Vagina (tissue), 2 donors: Measurements from ENCODE around the gene IRF5. TPM values are rescaled to one million over a fixed set of nuclear protein-coding genes. Genes with fewer than 3 reads are reported as not detected.

Experiments
- DNase-seq, 2 donors: peaks; one replicate each; pipeline ENCODE4 v3.0.0-alpha.2; 2017; ENCODE audit errors: extremely low spot score in 2 of 2
- H3K27ac ChIP-seq: fragments of 200-600 bp; sonication (generic); one replicate; pipeline ENCODE4 v1.5.1; 2019
- H3K27me3 ChIP-seq: fragments of 200-600 bp; sonication (generic); one replicate; pipeline ENCODE4 v1.5.1; 2019
- H3K36me3 ChIP-seq, 2 donors: fragments of 200-600 bp; sonication (generic); one replicate each; pipeline ENCODE4 v1.5.1; 2017 to 2019
- H3K4me1 ChIP-seq: fragments of 200-600 bp; sonication (generic); one replicate; pipeline ENCODE4 v1.5.1; 2019
- H3K4me3 ChIP-seq, 2 donors: fragments of 200-600 bp; sonication (generic); 1 replicate in 1 of 2; 2 replicates in 1 of 2; pipeline ENCODE4 v1.5.1; 2016 to 2019
- H3K9me3 ChIP-seq: fragments of 200-600 bp; sonication (generic); one replicate; pipeline ENCODE4 v1.5.1; 2019
- CTCF ChIP-seq, 3 experiments: fragments of 450-650 bp in 2 of 3; fragments of 200-600 bp in 1 of 3; sonication (generic) in 1 of 3; IDR thresholded peaks; one replicate each; pipeline ENCODE4 v1.5.1; 2017 to 2019; ENCODE audit warnings: antibody characterized with exemption in 3 of 3, mild to moderate bottlenecking in 2 of 3, moderate library complexity in 2 of 3
- POLR2A ChIP-seq, 2 donors: fragments of 450-650 bp; IDR thresholded peaks; one replicate each; pipeline ENCODE4 v1.6.1; 2017; ENCODE audit warnings: antibody characterized with exemption in 2 of 2, mild to moderate bottlenecking in 2 of 2, moderate library complexity in 2 of 2
- POLR2AphosphoS5 ChIP-seq, 2 donors: sonication (generic); formaldehyde crosslinking; IDR thresholded peaks; one replicate each; pipeline ENCODE4 v1.9.0; 2017; ENCODE audit warnings: antibody characterized with exemption in 2 of 2, mild to moderate bottlenecking in 2 of 2, low read depth in 1 of 2; ENCODE audit not compliant: insufficient read depth in 1 of 2
- intact Hi-C: fragments of 100-400 bp; cut with DNase I; formaldehyde crosslinking; loops from one replicate; pipeline ENCODE4 v1.15.1; 2023
- total RNA-seq: library from RNA; depleted of rRNA; stranded (reverse); fragments of >200 nt; gene quantifications from one replicate; pipeline ENCODE4 v1.2.3, GENCODE V29; 2016

The IRF5 gene
- total RNA-seq, 1 donor from 2014 or later = 15.0 TPM

- no peak for TF ChIP-seq CTCF (IDR thresholded peaks at IDR 0.05)
- peak in 1 of 2 donors; percentile 44 for TF ChIP-seq POLR2AphosphoS5 (IDR thresholded peaks at IDR 0.05; ENCODE audit: insufficient read depth in 1 of 2, low read depth in 1 of 2)
- H3K4me1 ChIP-seq = no peaks in the 10 kb centered on the region
Observed at GRCh38 chr7:128961030-128961659, 23.4 kb downstream of the IRF5 start.

GRCh38 chr7:128962899-128963298, 25.2 kb downstream of the IRF5 start:
- H3K4me1 ChIP-seq = no peaks in the 10 kb centered on the region
- H3K27me3 ChIP-seq = no peaks in the 10 kb centered on the region
- peak overlapping the region; percentile 6 for H3K27ac ChIP-seq
- TF ChIP-seq CTCF (IDR thresholded peaks at IDR 0.05) (no peak), POLR2A (IDR thresholded peaks at IDR 0.05) (no peak), POLR2AphosphoS5 (IDR thresholded peaks at IDR 0.05; ENCODE audit: insufficient read depth in 1 of 2, low read depth in 1 of 2) (no peak)
- intact Hi-C loops = no loop called here
- peaks cover 0 to 46% of the 10 kb centered on the region in 2 donors for H3K36me3 ChIP-seq
- H3K9me3 ChIP-seq = no peaks in the 10 kb centered on the region
- no peak overlapping the region for H3K4me3 ChIP-seq
- DNase-seq = no peak

More at GRCh38 chr7:128961030-128961659, 23.4 kb downstream of the IRF5 start:
- H3K9me3 ChIP-seq = no peaks in the 10 kb centered on the region
- no peaks in the 10 kb centered on the region for H3K27me3 ChIP-seq
- intact Hi-C loops = no loop called here
- H3K27ac ChIP-seq = peak overlapping the region; percentile 38
- no peak for DNase-seq
- H3K4me3 ChIP-seq = no peak overlapping the region
- peaks cover 0 to 44% of the 10 kb centered on the region in 2 donors for H3K36me3 ChIP-seq

- Histone ChIP-seq H3K27ac (peak overlapping the region; percentile 6), H3K4me3 (no peak overlapping the region), H3K9me3 (no peaks in the 10 kb centered on the region), H3K36me3 (peaks cover 0 to 48% of the 10 kb centered on the region in 2 donors), H3K27me3 (no peaks in the 10 kb centered on the region), H3K4me1 (no peaks in the 10 kb centered on the region)
- TF ChIP-seq POLR2AphosphoS5 (IDR thresholded peaks at IDR 0.05; ENCODE audit: insufficient read depth in 1 of 2, low read depth in 1 of 2) (no peak), POLR2A (IDR thresholded peaks at IDR 0.05) (no peak), CTCF (IDR thresholded peaks at IDR 0.05) (no peak)
- intact Hi-C loops = no loop called here
- no peak for DNase-seq
Observed at GRCh38 chr7:128963327-128963757, 25.6 kb downstream of the IRF5 start.

GRCh38 chr7:128968624-128969023, 30.9 kb downstream of the IRF5 start:
- Histone ChIP-seq H3K27ac (no peak overlapping the region), H3K27me3 (no peaks in the 10 kb centered on the region), H3K4me1 (no peaks in the 10 kb centered on the region), H3K9me3 (no peaks in the 10 kb centered on the region), H3K36me3 (peaks cover 0 to 79% of the 10 kb centered on the region in 2 donors), H3K4me3 (no peak overlapping the region)
- TF ChIP-seq CTCF (IDR thresholded peaks at IDR 0.05) (no peak), POLR2A (IDR thresholded peaks at IDR 0.05) (no peak), POLR2AphosphoS5 (IDR thresholded peaks at IDR 0.05; ENCODE audit: insufficient read depth in 1 of 2, low read depth in 1 of 2) (no peak)
- DNase-seq = no peak
- intact Hi-C loops = no loop called here

GRCh38 chr7:128974241-128974934, 36.7 kb downstream of the IRF5 start:
- Histone ChIP-seq H3K27me3 (no peaks in the 10 kb centered on the region), H3K4me1 (no peaks in the 10 kb centered on the region), H3K9me3 (no peaks in the 10 kb centered on the region), H3K36me3 (peaks cover 0 to 77% of the 10 kb centered on the region in 2 donors), H3K4me3 (no peak overlapping the region), H3K27ac (no peak overlapping the region)
- intact Hi-C loops = no loop called here
- no peak for TF ChIP-seq POLR2AphosphoS5 (IDR thresholded peaks at IDR 0.05; ENCODE audit: insufficient read depth in 1 of 2, low read depth in 1 of 2)
- no peak for DNase-seq
